Activated naive CD4-positive, alpha-beta T cell treated with anti-CD3 and anti-CD28 coated beads, Interleukin-2, amount 10 ng/mL, durations not matched to agents 7 days and 5 days (primary cell): ENCODE data around the gene PDF.

ENCODE experiments used
- CTCF ChIA-PET: fragments of 350-600 bp; sonication (Branson Sonifier 250); formaldehyde crosslinking; loops from one replicate; lab custom pipeline; 2021; ENCODE audit warnings: antibody characterized with exemption; lab: Charles Lee
- DNase-seq: peaks from one replicate; pipeline ENCODE4 v3.0.0-alpha.2; 2020
- H3K27ac Mint-ChIP-seq: one replicate; pipeline ENCODE4 v1.8.0; 2021; ENCODE audit warnings: mild to moderate bottlenecking, moderate library complexity, mixed read lengths
- H3K27me3 Mint-ChIP-seq: one replicate; pipeline ENCODE4 v1.8.0; 2021; ENCODE audit warnings: mild to moderate bottlenecking, mixed read lengths
- H3K36me3 Mint-ChIP-seq: one replicate; pipeline ENCODE4 v1.8.0; 2021; ENCODE audit warnings: mixed read lengths
- H3K4me1 Mint-ChIP-seq: one replicate; pipeline ENCODE4 v1.8.0; 2021; ENCODE audit warnings: mixed read lengths
- H3K4me3 Mint-ChIP-seq: one replicate; pipeline ENCODE4 v1.8.0; 2021; ENCODE audit warnings: mild to moderate bottlenecking, moderate library complexity, mixed read lengths
- H3K9me3 Mint-ChIP-seq: one replicate; pipeline ENCODE4 v1.8.0; 2021; ENCODE audit warnings: mixed read lengths

The PDF gene

GRCh38 chr16:69350536-69351133 is 20.2 kb upstream of the PDF start:
- CTCF ChIA-PET = no interaction called here
- H3K27me3 Mint-ChIP-seq = no peaks in the 10 kb centered on the region
- DNase-seq = no peak
- no peak overlapping the region for H3K27ac Mint-ChIP-seq
- H3K4me1 Mint-ChIP-seq = no peaks in the 10 kb centered on the region
- no peak overlapping the region for H3K4me3 Mint-ChIP-seq
- H3K9me3 Mint-ChIP-seq = no peaks in the 10 kb centered on the region
- peaks cover 24% of the 10 kb centered on the region for H3K36me3 Mint-ChIP-seq

DNA sequence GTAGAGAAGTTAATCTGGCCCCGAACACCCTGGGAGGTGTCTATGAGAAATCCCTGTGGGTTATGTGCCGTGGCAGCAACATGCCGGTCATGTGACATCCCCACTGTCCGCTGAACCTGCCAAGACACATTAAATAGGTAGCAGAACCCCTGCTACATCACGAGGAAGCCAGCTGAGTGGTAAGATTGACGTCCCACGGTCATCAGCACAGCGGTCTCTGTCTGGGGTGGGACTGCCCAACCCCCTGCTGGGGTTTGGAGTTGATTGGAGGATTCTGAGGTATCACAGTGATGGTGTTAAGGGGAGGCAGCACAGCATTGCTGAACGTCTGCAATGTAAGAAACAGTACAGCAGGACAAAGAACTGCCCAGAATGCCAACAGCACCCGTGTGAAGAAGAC is 19.1 kb upstream of the PDF start:
- no peaks in the 10 kb centered on the region for H3K9me3 Mint-ChIP-seq
- CTCF ChIA-PET = no interaction called here
- H3K4me3 Mint-ChIP-seq = no peak overlapping the region
- no peaks in the 10 kb centered on the region for H3K27me3 Mint-ChIP-seq
- H3K4me1 Mint-ChIP-seq = no peaks in the 10 kb centered on the region
- DNase-seq = no peak
- H3K27ac Mint-ChIP-seq = no peak overlapping the region
- peaks cover 20% of the 10 kb centered on the region for H3K36me3 Mint-ChIP-seq

- Mint-ChIP-seq H3K36me3 (peaks cover 25% of the 10 kb centered on the region), H3K9me3 (no peaks in the 10 kb centered on the region), H3K27ac (no peak overlapping the region), H3K27me3 (no peaks in the 10 kb centered on the region), H3K4me1 (peaks cover 3% of the 10 kb centered on the region), H3K4me3 (no peak overlapping the region)
- CTCF ChIA-PET = no interaction called here
- no peak for DNase-seq
Measured at GRCh38 chr16:69348222-69348621, 17.8 kb upstream of the PDF start.

- Mint-ChIP-seq H3K9me3 (no peaks in the 10 kb centered on the region), H3K27me3 (no peaks in the 10 kb centered on the region), H3K27ac (no peak overlapping the region), H3K4me1 (peaks cover 9% of the 10 kb centered on the region), H3K4me3 (no peak overlapping the region), H3K36me3 (peaks cover 25% of the 10 kb centered on the region)
- CTCF ChIA-PET = interaction anchor here (0.7 kb wide), 1 partner anchor 19 kb away, joined by 3 read pairs; no protein-coding TSS in a partner anchor
- DNase-seq = no peak
Measured at GRCh38 chr16:69346683-69347082, 16.3 kb upstream of the PDF start.

DNA sequence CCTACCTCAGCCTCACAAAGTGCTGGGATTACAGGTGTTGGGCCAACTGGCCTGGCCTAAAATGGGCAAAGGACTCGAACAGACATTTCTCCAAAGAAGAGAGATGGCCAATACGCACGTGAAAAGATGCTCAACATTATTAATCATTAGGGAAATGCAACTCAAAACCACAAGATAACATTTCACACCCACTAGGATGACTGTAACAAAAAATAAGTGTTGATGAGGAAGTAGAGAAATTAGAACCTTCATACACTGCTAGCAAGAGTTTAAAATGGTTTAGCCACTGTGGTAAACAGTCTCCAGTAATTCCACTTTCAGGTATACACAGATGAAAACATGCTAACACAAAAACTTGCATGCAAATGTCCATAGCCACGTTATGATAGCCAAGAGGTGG is 15.5 kb upstream of the PDF start:
- Mint-ChIP-seq H3K27ac (peak overlapping the region; percentile 24), H3K27me3 (no peaks in the 10 kb centered on the region), H3K4me1 (peaks cover 16% of the 10 kb centered on the region), H3K36me3 (peaks cover 31% of the 10 kb centered on the region), H3K4me3 (no peak overlapping the region), H3K9me3 (no peaks in the 10 kb centered on the region)
- no peak for DNase-seq
- CTCF ChIA-PET = interaction anchor here (0.7 kb wide), 1 partner anchor 20 kb away, joined by 3 read pairs; no protein-coding TSS in a partner anchor

GRCh38 chr16:69344171-69344570 is 13.8 kb upstream of the PDF start:
- Mint-ChIP-seq H3K27ac (no peak overlapping the region), H3K27me3 (no peaks in the 10 kb centered on the region), H3K36me3 (peaks cover 39% of the 10 kb centered on the region), H3K4me1 (peaks cover 30% of the 10 kb centered on the region), H3K9me3 (no peaks in the 10 kb centered on the region), H3K4me3 (no peak overlapping the region)
- DNase-seq = no peak
- CTCF ChIA-PET = no interaction called here

DNA sequence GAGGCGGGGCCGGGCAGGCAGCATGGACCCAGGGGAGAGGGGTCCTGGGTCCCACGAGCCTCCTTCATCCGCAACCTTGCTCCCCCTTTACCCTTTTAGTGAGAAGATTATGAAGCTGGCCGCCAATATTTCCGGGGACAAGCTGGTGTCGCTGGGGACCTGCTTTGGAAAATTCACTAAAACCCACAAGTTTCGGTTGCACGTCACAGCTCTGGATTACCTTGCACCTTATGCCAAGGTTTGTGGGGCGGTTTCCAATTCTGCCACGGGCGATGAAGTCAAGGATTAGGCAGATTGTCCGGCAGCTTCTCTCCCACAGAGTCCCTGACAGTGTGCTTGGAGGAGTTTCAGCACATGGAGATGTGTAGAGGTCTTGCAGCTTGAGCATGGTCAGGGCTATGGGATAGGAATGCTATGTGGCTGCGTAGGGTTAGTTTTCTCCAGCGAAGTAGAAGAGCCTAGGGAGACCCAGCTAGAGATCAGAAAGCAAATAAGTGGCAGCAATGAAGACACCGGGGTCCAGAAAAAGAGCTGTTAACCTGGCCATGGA is 9.8 kb upstream of the PDF start:
- H3K36me3 Mint-ChIP-seq = peaks cover 46% of the 10 kb centered on the region
- H3K27ac Mint-ChIP-seq = peak overlapping the region; percentile 97
- H3K4me3 Mint-ChIP-seq = peak overlapping the region; percentile 100
- peaks cover 50% of the 10 kb centered on the region for H3K4me1 Mint-ChIP-seq
- no peaks in the 10 kb centered on the region for H3K9me3 Mint-ChIP-seq
- peak; percentile 55 for DNase-seq
- CTCF ChIA-PET = interaction anchor here (0.6 to 2.0 kb wide), 4 partner anchors 43 to 334 kb away, joined by 3 to 9 read pairs (median 4); no protein-coding TSS in a partner anchor
- H3K27me3 Mint-ChIP-seq = no peaks in the 10 kb centered on the region

- Mint-ChIP-seq H3K36me3 (peaks cover 51% of the 10 kb centered on the region), H3K4me1 (peaks cover 50% of the 10 kb centered on the region), H3K27me3 (no peaks in the 10 kb centered on the region), H3K4me3 (peak within 1 kb of the TSS; percentile 100), H3K9me3 (no peaks in the 10 kb centered on the region), H3K27ac (peak within 1 kb of the TSS; percentile 97)
- DNase-seq = peak; percentile 96
- CTCF ChIA-PET = interaction anchor here (0.9 kb wide), 2 partner anchors 9 to 280 kb away, joined by 3 read pairs; partner anchors contain the start of gene PDF
Measured at GRCh38 chr16:69339289-69340094, 9.1 kb upstream of the PDF start, which contains the start of the genes COG8 and NIP7. COG8 (minus strand) TSS chr16:69339564; CDS start chr16:69339552, 12 bp downstream. NIP7 (plus strand) TSS chr16:69339772; CDS start chr16:69339830, 58 bp downstream.

DNA sequence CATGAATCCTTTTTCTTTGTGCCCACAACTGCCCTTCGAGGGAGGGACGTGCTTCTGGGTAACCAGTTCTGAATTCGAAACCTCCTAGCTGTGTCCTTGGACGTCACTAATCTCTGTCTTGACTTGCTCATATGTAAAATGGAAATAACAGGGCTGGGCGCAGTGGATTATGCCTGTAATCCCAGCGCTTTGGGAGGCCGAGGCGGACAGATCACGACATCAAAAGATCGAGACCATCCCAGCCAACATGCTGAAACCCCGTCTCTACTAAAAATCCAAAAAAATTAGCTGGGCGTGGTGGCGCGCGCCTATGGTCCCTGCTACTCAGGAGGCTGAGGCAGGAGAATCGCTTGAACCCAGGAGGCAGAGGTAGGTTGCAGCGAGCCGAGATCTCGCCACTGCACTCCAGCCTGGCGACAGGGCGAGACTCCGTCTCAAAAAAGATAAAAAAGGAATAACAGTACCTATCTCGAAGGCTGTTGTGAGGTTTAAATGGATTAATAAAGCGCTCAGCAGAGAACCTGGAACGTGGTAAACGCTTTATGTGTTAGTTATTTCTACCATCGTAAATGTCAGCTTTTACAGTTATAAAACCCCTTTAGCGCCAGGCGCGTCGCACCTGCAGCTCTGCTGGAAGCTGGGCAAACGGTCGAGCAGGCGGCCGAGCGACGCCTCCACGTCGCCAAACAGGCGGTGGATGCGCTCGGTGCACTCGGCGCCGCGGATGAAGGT is 8.3 kb upstream of the PDF start:
- DNase-seq = no peak
- CTCF ChIA-PET = interaction anchor here (0.9 to 1.4 kb wide), 2 partner anchors 8 to 10 kb away, joined by 3 to 5 read pairs; partner anchors contain the start of gene PDF
- H3K36me3 Mint-ChIP-seq = peaks cover 55% of the 10 kb centered on the region

GRCh38 chr16:69334696-69335095 is 4.3 kb upstream of the PDF start:
- CTCF ChIA-PET = no interaction called here
- peaks cover 35% of the 10 kb centered on the region for H3K4me1 Mint-ChIP-seq
- H3K27me3 Mint-ChIP-seq = no peaks in the 10 kb centered on the region
- H3K4me3 Mint-ChIP-seq = no peak overlapping the region
- no peak overlapping the region for H3K27ac Mint-ChIP-seq
- no peak for DNase-seq
- no peaks in the 10 kb centered on the region for H3K9me3 Mint-ChIP-seq
- H3K36me3 Mint-ChIP-seq = peaks cover 40% of the 10 kb centered on the region

More for the DNA sequence above, 8.3 kb upstream of the PDF start:
- Mint-ChIP-seq H3K4me1 (peaks cover 53% of the 10 kb centered on the region), H3K4me3 (peak overlapping the region; percentile 100), H3K27me3 (no peaks in the 10 kb centered on the region), H3K27ac (peak overlapping the region; percentile 97), H3K9me3 (no peaks in the 10 kb centered on the region)

DNA sequence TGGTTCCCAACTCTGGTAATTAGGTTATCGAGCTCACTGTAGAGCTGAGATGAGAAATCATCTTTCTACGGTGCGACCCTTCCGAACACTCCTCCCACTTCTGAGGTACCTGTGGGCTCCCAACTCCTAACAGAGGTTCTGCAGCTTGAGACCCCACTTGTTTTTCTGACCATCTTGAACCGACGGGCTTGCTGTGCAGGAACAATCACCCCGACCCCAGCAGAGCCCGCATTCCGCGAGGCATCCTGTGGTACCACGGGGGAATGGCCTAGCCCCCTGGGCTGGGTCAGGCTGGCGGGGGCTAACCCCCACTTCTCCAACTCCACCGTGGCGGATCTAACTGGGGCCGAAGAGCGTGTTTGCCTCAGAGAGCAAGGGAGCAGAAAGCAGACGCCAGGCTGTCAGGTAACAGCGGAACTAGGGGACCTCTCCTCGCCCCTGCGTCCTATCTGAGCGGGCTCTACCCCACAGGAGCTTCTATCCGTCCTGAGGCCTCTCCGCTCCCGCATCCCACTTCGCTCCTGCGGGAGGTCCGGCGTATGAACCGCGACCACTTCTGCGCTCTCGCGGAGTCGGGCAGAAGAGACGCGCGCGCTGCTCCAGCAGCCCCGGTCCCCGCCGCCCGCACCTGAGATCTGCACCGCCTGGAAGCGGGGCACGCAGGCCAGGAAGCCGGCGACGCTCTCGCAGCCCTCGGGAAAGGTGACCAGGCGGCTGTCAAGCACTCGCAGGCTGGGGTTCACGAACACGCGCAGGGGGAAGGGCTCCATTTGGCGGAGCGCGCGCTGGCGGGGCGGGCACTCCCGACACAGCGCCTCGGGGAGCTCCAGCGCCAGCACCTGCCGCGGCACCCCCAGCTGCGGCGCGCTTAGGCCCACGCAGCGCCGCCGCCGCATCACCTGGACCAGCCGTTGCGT is 761 bp downstream of the PDF start:
- peaks cover 53% of the 10 kb centered on the region for H3K36me3 Mint-ChIP-seq
- H3K4me3 Mint-ChIP-seq = peak overlapping the region; percentile 77
- DNase-seq = peak; percentile 67
- H3K9me3 Mint-ChIP-seq = no peaks in the 10 kb centered on the region
- CTCF ChIA-PET = interaction anchor here (1.0 to 1.5 kb wide), 4 partner anchors 9 to 57 kb away, joined by 3 to 5 read pairs (median 3); partner anchors contain the start of genes COG8 and TERF2
- no peaks in the 10 kb centered on the region for H3K27me3 Mint-ChIP-seq
- peak overlapping the region; percentile 75 for H3K27ac Mint-ChIP-seq
- peaks cover 53% of the 10 kb centered on the region for H3K4me1 Mint-ChIP-seq

DNA sequence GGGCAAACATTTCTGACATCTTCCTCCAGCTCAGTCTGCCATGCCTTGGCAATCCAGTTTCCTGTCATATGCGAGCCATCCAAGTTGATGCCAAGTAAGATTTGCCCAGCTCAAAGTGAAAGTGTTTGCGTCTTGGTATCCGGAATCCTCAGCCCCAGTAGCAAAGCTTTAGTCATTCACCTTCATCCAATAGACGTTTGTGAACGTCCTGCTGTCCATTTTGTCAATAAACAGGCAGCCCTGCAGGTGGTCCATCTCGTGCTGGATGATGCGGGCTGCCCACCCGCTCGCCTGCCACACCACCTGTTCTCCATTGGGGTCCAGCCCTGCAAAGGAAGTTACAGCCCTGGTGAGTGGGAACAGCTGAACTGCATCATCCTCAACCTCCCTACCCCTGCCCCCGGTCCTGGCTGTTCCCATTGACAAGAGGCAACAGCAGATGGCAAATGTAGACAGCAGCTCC is 1.5 kb downstream of the PDF start:
- DNase-seq = no peak
- Mint-ChIP-seq H3K4me1 (peaks cover 50% of the 10 kb centered on the region), H3K27ac (peak overlapping the region; percentile 75), H3K36me3 (peaks cover 48% of the 10 kb centered on the region), H3K9me3 (no peaks in the 10 kb centered on the region), H3K4me3 (peak overlapping the region; percentile 77), H3K27me3 (no peaks in the 10 kb centered on the region)
- CTCF ChIA-PET = interaction anchor here (1.0 to 1.3 kb wide), 3 partner anchors 9 to 57 kb away, joined by 3 to 5 read pairs (median 3); partner anchors contain the start of gene TERF2
